Urothelium cell line (cell line): ENCODE results near the gene NDUFAB1.
"Not testable (repeated sequence)": the region's sequence is repeated elsewhere in the genome, so short reads cannot be mapped to it uniquely, and the experiment has no call there.

Experiments
- DNase-seq: peaks from one replicate; pipeline ENCODE4 v3.0.0; 2011; ENCODE audit warnings: low spot score, mixed read lengths
- FAIRE-seq: peaks from 2 replicates; lab custom pipeline; 2011; peaks lifted over from hg19 to GRCh38; lab: Jason Lieb, UNC

NDUFAB1 gene

GRCh38 chr16:23584186-23585076, 11.7 kb downstream of the NDUFAB1 start:
- DNase-seq (no peak), FAIRE-seq (no peak)

GRCh38 chr16:23583271-23583670, 12.8 kb downstream of the NDUFAB1 start:
- not testable (repeated sequence) for FAIRE-seq, DNase-seq

DNA sequence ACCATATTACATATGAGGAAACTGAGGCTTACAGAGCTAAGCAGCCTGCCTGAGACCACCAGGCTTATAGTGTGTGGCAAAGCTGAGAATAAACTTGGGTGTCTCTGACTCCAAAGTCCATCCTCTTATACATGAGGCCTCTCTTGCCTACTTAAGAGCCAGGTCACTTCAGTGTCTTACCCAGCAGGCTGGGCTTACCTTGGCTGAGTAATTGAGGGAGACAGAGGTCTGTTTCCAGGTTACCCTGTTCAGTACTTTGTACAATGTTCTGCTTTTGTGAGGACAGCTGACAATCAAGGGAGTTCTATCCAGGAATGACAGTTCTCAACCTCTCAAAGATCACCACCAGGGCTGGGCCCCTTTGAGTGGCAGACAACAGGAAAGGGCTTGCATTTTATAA, 14.4 kb downstream of the NDUFAB1 start:
- FAIRE-seq, result no peak
- DNase-seq, result no peak

DNA sequence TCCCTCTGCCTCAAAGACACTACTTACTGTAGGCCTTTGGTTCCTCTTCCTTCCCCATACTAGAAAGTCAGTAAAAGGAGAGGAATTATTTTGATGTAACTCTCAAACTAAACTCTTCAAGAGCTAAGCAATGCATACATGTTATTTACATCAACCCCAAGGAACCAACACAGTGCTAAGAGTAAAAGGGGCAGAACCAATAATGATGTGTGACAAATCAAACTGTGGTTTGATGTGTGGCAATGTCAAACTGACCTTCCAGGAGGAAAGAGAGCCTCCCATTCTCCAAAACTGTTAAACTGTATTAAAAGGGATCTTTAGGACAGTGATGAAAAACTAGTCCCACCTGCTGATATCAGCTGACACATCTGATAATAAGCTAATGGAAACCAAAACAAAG, 15.7 kb downstream of the NDUFAB1 start:
- FAIRE-seq, result no peak

GRCh38 chr16:23579371-23579770, 16.7 kb downstream of the NDUFAB1 start:
- FAIRE-seq (no peak), DNase-seq (no peak)

More for the DNA sequence above, 15.7 kb downstream of the NDUFAB1 start:
- DNase-seq, result no peak

- DNase-seq (no peak), FAIRE-seq (no peak)
Observed at GRCh38 chr16:23578101-23578830, 17.9 kb downstream of the NDUFAB1 start.

DNA sequence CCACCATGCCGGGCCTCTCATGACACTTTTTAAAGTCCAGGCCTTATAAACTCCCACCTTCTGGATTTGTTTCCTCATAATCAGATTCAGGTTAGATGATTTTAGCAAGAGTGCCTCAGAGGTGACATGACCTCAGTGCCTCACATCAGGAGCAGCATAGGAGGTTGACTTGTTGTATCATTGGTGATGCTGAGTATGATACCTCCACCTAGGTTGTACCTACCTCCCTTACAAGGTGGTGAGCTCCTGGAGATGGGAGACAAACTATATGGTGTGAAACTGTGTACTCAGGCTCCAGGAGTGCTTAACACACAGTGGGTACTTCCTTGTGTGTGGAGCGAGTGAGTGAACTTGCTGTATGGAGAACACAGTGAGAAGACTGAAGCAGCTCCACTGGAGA, 18.6 kb downstream of the NDUFAB1 start:
- DNase-seq (no peak), FAIRE-seq (no peak)

DNA sequence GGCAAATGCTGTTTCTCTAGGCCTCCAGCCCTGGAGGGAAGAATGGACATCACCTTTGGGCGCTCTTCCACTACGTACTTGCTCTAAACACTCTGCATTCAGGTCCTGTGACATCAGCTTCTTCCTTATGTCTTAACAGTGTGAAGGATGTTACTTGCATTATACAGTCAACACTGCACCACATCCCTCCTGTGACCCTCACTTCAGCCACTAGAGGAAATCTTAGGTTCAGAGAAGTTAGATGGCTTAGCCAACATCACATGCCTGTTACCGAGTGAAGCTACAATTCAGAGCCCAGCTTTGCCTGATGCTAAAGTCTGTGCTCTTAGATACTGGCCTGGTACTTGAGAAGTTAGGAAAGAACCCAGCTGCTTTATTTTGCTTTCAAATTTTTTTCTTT, 20.3 kb downstream of the NDUFAB1 start:
- no peak for DNase-seq
- FAIRE-seq, result no peak

DNA sequence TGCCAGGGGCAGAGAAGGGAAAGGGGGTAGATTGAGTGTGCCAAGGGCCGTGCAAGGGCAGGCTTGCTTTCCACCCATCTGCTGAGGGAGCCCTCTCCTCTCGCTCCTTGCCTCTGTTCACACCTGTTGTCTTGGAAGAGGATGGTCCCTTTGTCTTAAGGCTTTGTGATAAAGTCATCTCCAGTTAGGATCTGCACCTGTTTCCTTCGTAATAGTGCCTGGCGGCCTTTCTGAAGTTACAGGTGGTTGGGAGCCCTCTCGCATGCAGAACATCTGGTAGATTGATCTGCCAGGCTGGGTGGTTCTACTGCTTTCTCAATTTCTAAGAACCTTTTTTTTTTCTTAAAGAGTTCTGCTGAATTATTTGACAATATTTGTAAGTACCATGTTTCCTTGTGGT, 22.3 kb downstream of the NDUFAB1 start:
- DNase-seq (no peak), FAIRE-seq (no peak)

DNA sequence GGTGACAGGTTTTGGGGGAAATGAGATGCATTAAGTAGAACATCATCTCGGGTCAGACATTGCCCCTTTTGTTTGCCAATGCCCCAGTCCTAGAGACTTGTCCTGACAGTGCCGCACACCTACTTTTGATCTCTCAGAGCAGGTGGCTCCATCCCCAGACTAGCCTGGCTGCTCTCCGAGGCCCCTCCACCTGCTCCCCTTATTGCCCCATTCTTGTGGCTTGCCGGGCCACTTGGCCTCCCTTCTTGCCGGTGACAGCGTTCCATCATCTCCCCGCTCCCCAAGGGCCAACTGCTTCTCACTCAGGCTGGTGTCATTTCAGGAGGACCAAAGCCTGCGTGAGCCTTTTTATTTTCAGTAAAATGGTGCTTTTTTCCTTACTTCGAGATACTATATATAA, 23.7 kb downstream of the NDUFAB1 start:
- FAIRE-seq (no peak), DNase-seq (no peak)

DNA sequence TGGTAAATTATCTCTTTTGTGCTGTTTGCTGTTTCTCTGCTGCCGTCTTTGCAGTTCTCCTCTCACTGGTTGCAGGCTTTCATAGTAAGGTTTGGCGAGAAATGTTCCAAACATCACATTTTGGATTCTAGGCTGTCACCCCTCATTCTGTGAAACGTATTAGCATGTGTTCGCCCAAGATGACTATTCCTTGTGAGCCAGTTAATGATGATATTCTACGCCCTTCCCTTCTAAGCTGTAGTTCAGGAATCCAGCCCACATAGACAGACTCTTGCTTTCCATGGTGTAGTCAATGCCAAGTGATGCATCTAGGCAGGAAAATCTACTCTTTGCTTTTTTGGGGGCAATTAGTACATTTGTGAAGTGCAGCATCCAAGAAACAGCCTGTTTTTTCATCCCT, 24.2 kb downstream of the NDUFAB1 start:
- FAIRE-seq, result no peak

DNA sequence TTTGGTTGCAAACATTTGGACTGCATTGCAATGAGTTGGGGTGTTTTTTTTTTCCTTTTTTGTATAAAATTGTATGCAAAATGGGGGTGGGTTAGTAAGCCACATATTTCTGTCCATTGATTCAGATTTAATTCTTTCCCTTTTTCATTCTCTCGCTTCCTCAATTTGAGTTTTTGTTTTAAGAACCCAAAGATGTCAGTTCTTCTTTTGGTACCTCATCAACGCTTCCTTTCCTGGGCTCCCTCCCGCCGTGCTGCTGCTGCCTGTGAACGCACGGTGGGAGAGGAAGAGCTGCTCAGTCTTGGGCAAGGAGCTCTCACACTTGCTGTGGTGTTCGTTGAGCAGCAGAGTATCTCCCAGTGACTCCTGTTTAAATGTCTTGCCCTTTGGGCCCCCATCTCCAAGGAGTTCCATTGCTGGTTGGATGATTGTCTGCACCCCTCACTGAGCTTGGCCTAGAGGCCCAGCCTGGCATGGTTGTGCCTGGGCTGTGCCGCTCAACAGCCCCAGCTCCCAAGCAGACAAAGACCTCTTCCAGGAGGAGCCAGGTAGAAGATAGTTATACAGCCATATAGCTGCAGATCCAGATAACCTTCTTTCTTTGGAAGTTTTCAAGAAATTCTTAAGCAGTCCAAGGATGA, 25.0 kb downstream of the NDUFAB1 start:
- FAIRE-seq (no peak), DNase-seq (no peak)

More for the DNA sequence above, 24.2 kb downstream of the NDUFAB1 start:
- DNase-seq, result no peak

DNA sequence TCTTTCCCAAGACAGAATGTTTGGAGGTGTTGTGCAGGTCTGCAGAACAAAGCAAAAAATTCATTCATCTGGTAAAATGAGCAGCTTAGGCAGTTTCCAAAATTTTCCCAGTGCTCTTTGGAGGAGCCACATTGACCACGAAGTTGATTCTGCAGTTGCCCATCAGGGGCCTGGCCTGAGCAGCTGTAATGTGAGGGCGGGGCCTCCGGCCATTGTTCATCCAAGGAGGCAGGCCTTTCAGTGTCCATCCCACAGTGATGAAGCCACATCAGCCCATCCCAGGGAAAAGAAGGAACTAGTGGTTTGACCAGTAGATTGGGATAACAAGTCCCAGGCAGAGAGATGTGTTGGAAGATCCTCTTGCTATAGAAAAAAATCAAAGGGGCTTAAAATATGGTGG, 28.5 kb downstream of the NDUFAB1 start:
- no peak for DNase-seq
- FAIRE-seq, result no peak

DNA sequence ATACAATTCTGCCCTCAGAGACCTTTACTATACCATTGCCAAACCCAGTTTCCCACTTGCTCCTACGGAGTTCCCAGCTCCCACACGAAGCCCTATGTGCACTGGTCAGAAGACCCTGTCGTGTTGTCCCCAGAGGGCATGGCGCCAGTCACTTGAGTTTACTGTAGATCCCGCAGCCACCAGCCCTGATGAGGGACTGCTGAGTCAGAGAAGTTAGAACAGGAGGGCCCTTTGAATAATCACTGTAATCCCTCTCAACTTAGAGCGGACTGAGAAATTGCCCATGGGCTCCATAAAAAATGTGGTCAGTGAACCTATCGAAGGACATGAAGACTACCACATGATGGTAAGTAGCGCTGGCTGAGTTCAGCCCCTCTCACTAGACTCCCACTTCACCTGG, 29.4 kb downstream of the NDUFAB1 start:
- DNase-seq, result no peak
- no peak for FAIRE-seq

GRCh38 chr16:23564575-23565363, 31.3 kb downstream of the NDUFAB1 start:
- DNase-seq, result no peak

GRCh38 chr16:23563186-23563585, 32.9 kb downstream of the NDUFAB1 start:
- FAIRE-seq, result no peak
- no peak for DNase-seq

More at GRCh38 chr16:23564575-23565363, 31.3 kb downstream of the NDUFAB1 start:
- no peak for FAIRE-seq

- no peak for FAIRE-seq
- no peak for DNase-seq
Observed at GRCh38 chr16:23562505-23562904, 33.6 kb downstream of the NDUFAB1 start.

DNA sequence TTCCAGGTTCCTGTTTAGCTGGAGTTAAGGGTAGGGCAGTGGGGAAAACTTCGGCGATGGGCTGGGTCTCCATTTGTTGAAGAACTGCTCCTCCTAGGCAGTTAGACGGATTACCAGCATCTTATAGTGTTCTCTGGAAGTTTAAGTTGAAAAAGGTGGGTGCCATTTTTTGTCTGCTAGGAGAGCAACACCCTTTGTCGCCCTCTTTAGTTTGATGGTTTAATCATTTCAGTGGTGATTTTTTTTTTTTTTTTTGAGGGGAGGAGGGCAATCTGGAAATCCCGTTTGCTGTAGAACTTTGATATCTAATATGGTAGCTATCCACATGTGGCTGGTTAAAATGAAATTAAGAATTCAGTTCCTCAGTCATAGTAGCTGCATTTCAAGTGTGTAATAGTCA, 34.5 kb downstream of the NDUFAB1 start:
- no peak for DNase-seq
- FAIRE-seq, result no peak

GRCh38 chr16:23557779-23558702, 38.1 kb downstream of the NDUFAB1 start:
- FAIRE-seq (no peak), DNase-seq (no peak)
